Measurements from ENCODE around the gene USF2. TPM values are rescaled to one million over a fixed set of nuclear protein-coding genes. Genes with fewer than 3 reads are reported as not detected.

The USF2 gene
- total and polyA plus RNA-seq, 2 experiments from 2014 or later: 30.2 to 55.6 TPM

- 61% methylated on average over 4 of the region's 4 CpGs for WGBS (ENCODE audit: low lambda C conversion rate, missing lambda C conversion rate)
- no peak overlapping the region for H3K27ac ChIP-seq
- no peaks in the 10 kb centered on the region for H3K79me2 ChIP-seq
- H3K9me2 ChIP-seq (replicated peaks; ENCODE audit: insufficient read depth): no peaks in the 10 kb centered on the region
- no peak for DNase-seq (ENCODE audit: low spot score)
- no peak for TF ChIP-seq EZH2phosphoT487 (IDR thresholded peaks at IDR 0.05; ENCODE audit: low read depth, severe bottlenecking, unreplicated experiment)
- TF ChIP-seq EZH2 (IDR thresholded peaks at IDR 0.05; ENCODE audit: borderline replicate concordance): no peak
- no peak for TF ChIP-seq CTCF (IDR thresholded peaks at IDR 0.05; ENCODE audit: poor library complexity)
- H3K4me1 ChIP-seq (ENCODE audit: insufficient read depth): no peaks in the 10 kb centered on the region
- H3K36me3 ChIP-seq (replicated peaks; ENCODE audit: insufficient read depth, low read depth): no peaks in the 10 kb centered on the region
- no peak overlapping the region for H2AFZ ChIP-seq
- H3K4me2 ChIP-seq: no peak overlapping the region
- H3K27me3 ChIP-seq: no peaks in the 10 kb centered on the region
- H3K9me3 ChIP-seq (ENCODE audit: low read depth): no peaks in the 10 kb centered on the region
- no peaks in the 10 kb centered on the region for H4K20me1 ChIP-seq (ENCODE audit: insufficient read depth, poor library complexity, severe bottlenecking)
- H3K4me3 ChIP-seq: no peak overlapping the region
Observed at GRCh38 chr19:35327642-35328041, 58.9 kb downstream of the USF2 start.

- no peaks in the 10 kb centered on the region for H3K9me3 ChIP-seq (ENCODE audit: low read depth)
- TF ChIP-seq EZH2 (IDR thresholded peaks at IDR 0.05; ENCODE audit: borderline replicate concordance) (no peak), CTCF (IDR thresholded peaks at IDR 0.05; ENCODE audit: poor library complexity) (no peak), EZH2phosphoT487 (IDR thresholded peaks at IDR 0.05; ENCODE audit: low read depth, severe bottlenecking, unreplicated experiment) (no peak)
Observed at GRCh38 chr19:35328851-35329285, 60.1 kb downstream of the USF2 start, which contains the start of gene CD22. Gene CD22 (plus strand): TSS chr19:35329187. CDS start chr19:35332041, 2,854 bp downstream.

GRCh38 chr19:35329323-35329722 lies 60.6 kb downstream of the USF2 start:
- Histone ChIP-seq H4K20me1 (ENCODE audit: insufficient read depth, poor library complexity, severe bottlenecking) (no peaks in the 10 kb centered on the region), H3K4me1 (ENCODE audit: insufficient read depth) (no peaks in the 10 kb centered on the region), H3K27ac (no peak overlapping the region), H2AFZ (no peak overlapping the region), H3K36me3 (replicated peaks; ENCODE audit: insufficient read depth, low read depth) (no peaks in the 10 kb centered on the region), H3K4me3 (no peak overlapping the region), H3K9me2 (replicated peaks; ENCODE audit: insufficient read depth) (no peaks in the 10 kb centered on the region), H3K9me3 (ENCODE audit: low read depth) (no peaks in the 10 kb centered on the region), H3K4me2 (no peak overlapping the region), H3K79me2 (no peaks in the 10 kb centered on the region), H3K27me3 (no peaks in the 10 kb centered on the region)
- DNase-seq (ENCODE audit: low spot score): no peak
- 82% methylated on average over 4 of the region's 4 CpGs for WGBS (ENCODE audit: low lambda C conversion rate, missing lambda C conversion rate)
- TF ChIP-seq EZH2 (IDR thresholded peaks at IDR 0.05; ENCODE audit: borderline replicate concordance) (no peak), EZH2phosphoT487 (IDR thresholded peaks at IDR 0.05; ENCODE audit: low read depth, severe bottlenecking, unreplicated experiment) (no peak), CTCF (IDR thresholded peaks at IDR 0.05; ENCODE audit: poor library complexity) (no peak)

More at GRCh38 chr19:35328851-35329285, 60.1 kb downstream of the USF2 start, which contains the start of gene CD22:
- Histone ChIP-seq H3K27ac (no peak within 1 kb of the TSS), H4K20me1 (ENCODE audit: insufficient read depth, poor library complexity, severe bottlenecking) (no peaks in the 10 kb centered on the region), H3K4me2 (no peak within 1 kb of the TSS), H3K27me3 (no peaks in the 10 kb centered on the region), H3K36me3 (replicated peaks; ENCODE audit: insufficient read depth, low read depth) (no peaks in the 10 kb centered on the region), H3K9me2 (replicated peaks; ENCODE audit: insufficient read depth) (no peaks in the 10 kb centered on the region), H3K79me2 (no peaks in the 10 kb centered on the region), H2AFZ (no peak within 1 kb of the TSS), H3K4me1 (ENCODE audit: insufficient read depth) (no peaks in the 10 kb centered on the region), H3K4me3 (no peak within 1 kb of the TSS)
- 88% methylated on average over 12 of the region's 12 CpGs for WGBS (ENCODE audit: low lambda C conversion rate, missing lambda C conversion rate)
- no peak for DNase-seq (ENCODE audit: low spot score)

Other genes with a start within 250 kb of the USF2 start
- 0.20 and 0.60 TPM in 2 replicates for gene SCN1B, start 238.5 kb upstream of the USF2 start, total RNA-seq
- gene SCN1B, start 238.5 kb upstream of the USF2 start, polyA plus RNA-seq: 2.5 and 3.1 TPM in 2 replicates
- 150 and 162 TPM in 2 replicates for gene HPN, start 227.2 kb upstream of the USF2 start, total RNA-seq
- gene HPN, start 227.2 kb upstream of the USF2 start, polyA plus RNA-seq: 206 and 241 TPM in 2 replicates
- 225 and 235 TPM in 2 replicates for gene FXYD3, start 153.1 kb upstream of the USF2 start, total RNA-seq
- gene FXYD3, start 153.1 kb upstream of the USF2 start, polyA plus RNA-seq: 491 and 542 TPM in 2 replicates
- gene LGI4, start 133.9 kb upstream of the USF2 start, total RNA-seq: 2.4 and 6.3 TPM in 2 replicates
- 5.2 and 8.8 TPM in 2 replicates for gene LGI4, start 133.9 kb upstream of the USF2 start, polyA plus RNA-seq
- gene FXYD1, start 130.1 kb upstream of the USF2 start, total RNA-seq: 2.9 and 7.5 TPM in 2 replicates
- gene FXYD1, start 130.1 kb upstream of the USF2 start, polyA plus RNA-seq: 18.5 and 22.0 TPM in 2 replicates
- gene FXYD7, start 125.7 kb upstream of the USF2 start, total RNA-seq: 0.27 TPM in 1 of 2 replicates, not detected in the other
- 0.22 and 0.46 TPM in 2 replicates for gene FXYD7, start 125.7 kb upstream of the USF2 start, polyA plus RNA-seq
- 36.4 and 42.8 TPM in 2 replicates for gene FXYD5, start 114.2 kb upstream of the USF2 start, total RNA-seq
- gene FXYD5, start 114.2 kb upstream of the USF2 start, polyA plus RNA-seq: 81.1 and 90.2 TPM in 2 replicates
- 0.56 TPM in 1 of 2 replicates, not detected in the other for gene FAM187B, start 40.2 kb upstream of the USF2 start, total RNA-seq
- not detected in 2 replicates for gene FAM187B, start 40.2 kb upstream of the USF2 start, polyA plus RNA-seq
- gene LSR, start 20.0 kb upstream of the USF2 start, total RNA-seq: 89.9 and 113 TPM in 2 replicates
- 255 and 296 TPM in 2 replicates for gene LSR, start 20.0 kb upstream of the USF2 start, polyA plus RNA-seq
- 5.1 and 7.0 TPM in 2 replicates for gene HAMP, start 13.6 kb downstream of the USF2 start, total RNA-seq
- gene HAMP, start 13.6 kb downstream of the USF2 start, polyA plus RNA-seq: 49.3 and 55.8 TPM in 2 replicates
- gene MAG, start 23.2 kb downstream of the USF2 start, total RNA-seq: 2.8 TPM in 1 of 2 replicates, not detected in the other
- 0.47 and 0.81 TPM in 2 replicates for gene MAG, start 23.2 kb downstream of the USF2 start, polyA plus RNA-seq
- 1.6 and 3.5 TPM in 2 replicates for gene CD22, start 60.2 kb downstream of the USF2 start, total RNA-seq
- gene CD22, start 60.2 kb downstream of the USF2 start, polyA plus RNA-seq: 1.9 TPM in 1 of 2 replicates, not detected in the other
- not detected in 2 replicates for gene FFAR1, start 78.9 kb downstream of the USF2 start, total RNA-seq
- gene FFAR1, start 78.9 kb downstream of the USF2 start, polyA plus RNA-seq: not detected in 2 replicates
- 0.80 and 1.6 TPM in 2 replicates for gene FFAR3, start 89.5 kb downstream of the USF2 start, total RNA-seq
- gene FFAR3, start 89.5 kb downstream of the USF2 start, polyA plus RNA-seq: 2.4 TPM in 1 of 2 replicates, not detected in the other
- not detected in 2 replicates for gene GPR42, start 102.1 kb downstream of the USF2 start, total RNA-seq
- 0.17 TPM in 1 of 2 replicates, not detected in the other for gene GPR42, start 102.1 kb downstream of the USF2 start, polyA plus RNA-seq
- 0.16 and 0.20 TPM in 2 replicates for gene FFAR2, start 179.3 kb downstream of the USF2 start, total RNA-seq
- gene FFAR2, start 179.3 kb downstream of the USF2 start, polyA plus RNA-seq: 0.64 TPM in 1 of 2 replicates, not detected in the other
- 1.6 and 2.7 TPM in 2 replicates for gene KRTDAP, start 221.5 kb downstream of the USF2 start, total RNA-seq
- gene KRTDAP, start 221.5 kb downstream of the USF2 start, polyA plus RNA-seq: 0.97 and 1.6 TPM in 2 replicates
- gene DMKN, start 244.7 kb downstream of the USF2 start, total RNA-seq: 57.0 and 64.1 TPM in 2 replicates
- 99.5 and 111 TPM in 2 replicates for gene DMKN, start 244.7 kb downstream of the USF2 start, polyA plus RNA-seq

Measured in hepatocyte (in vitro differentiated cells).